ENCODE measurements around the gene LRRC8E. TPM values are rescaled to one million over a fixed set of nuclear protein-coding genes. Genes with fewer than 3 reads are reported as not detected.
A peak's percentile ranks its signal among the peaks of the same experiment; 100 is the strongest.
"Not testable (repeated sequence)": the region's sequence is repeated elsewhere in the genome, so short reads cannot be mapped to it uniquely, and the experiment has no call there.

Gene LRRC8E
- total RNA-seq, 1 donor from 2014 or later, result 6.6 TPM

- Histone ChIP-seq H3K36me3 (ENCODE audit: insufficient read depth, low read length) (peaks cover 4% of the 10 kb centered on the region), H3K9me3 (ENCODE audit: insufficient read depth, low read depth, low read length) (no peaks in the 10 kb centered on the region), H3K4me1 (ENCODE audit: insufficient read depth, low read length) (peaks cover 32% of the 10 kb centered on the region), H3K27me3 (ENCODE audit: insufficient read depth, low read length) (no peaks in the 10 kb centered on the region), H3K4me2 (ENCODE audit: low read length) (peak overlapping the region; percentile 71), H3K79me2 (ENCODE audit: insufficient read depth, low read length) (no peaks in the 10 kb centered on the region), H3K9ac (ENCODE audit: low read length) (peak overlapping the region; percentile 76), H3K27ac (ENCODE audit: low read depth, low read length) (peak overlapping the region; percentile 87), H3K4me3 (ENCODE audit: insufficient read depth, low read depth, low read length) (peak overlapping the region; percentile 23), H2AFZ (ENCODE audit: low read depth, low read length) (no peak overlapping the region), H4K20me1 (ENCODE audit: insufficient read depth, low read length) (peaks cover 13% of the 10 kb centered on the region)
- Mint-ChIP-seq H3K9me3 (ENCODE audit: unreplicated experiment) (no peaks in the 10 kb centered on the region), H3K4me1 (ENCODE audit: low read depth, unreplicated experiment) (peaks cover 16% of the 10 kb centered on the region), H3K27ac (ENCODE audit: unreplicated experiment) (peak overlapping the region; percentile 95), H3K27me3 (ENCODE audit: low read depth, unreplicated experiment) (no peaks in the 10 kb centered on the region), H3K36me3 (ENCODE audit: low read depth, unreplicated experiment) (peaks cover 7% of the 10 kb centered on the region), H3K4me3 (ENCODE audit: unreplicated experiment) (peak overlapping the region; percentile 78)
- FAIRE-seq (no peak), DNase-seq (ENCODE audit: low read depth) (peak; percentile 76)
- TF ChIP-seq, protein P1, sequence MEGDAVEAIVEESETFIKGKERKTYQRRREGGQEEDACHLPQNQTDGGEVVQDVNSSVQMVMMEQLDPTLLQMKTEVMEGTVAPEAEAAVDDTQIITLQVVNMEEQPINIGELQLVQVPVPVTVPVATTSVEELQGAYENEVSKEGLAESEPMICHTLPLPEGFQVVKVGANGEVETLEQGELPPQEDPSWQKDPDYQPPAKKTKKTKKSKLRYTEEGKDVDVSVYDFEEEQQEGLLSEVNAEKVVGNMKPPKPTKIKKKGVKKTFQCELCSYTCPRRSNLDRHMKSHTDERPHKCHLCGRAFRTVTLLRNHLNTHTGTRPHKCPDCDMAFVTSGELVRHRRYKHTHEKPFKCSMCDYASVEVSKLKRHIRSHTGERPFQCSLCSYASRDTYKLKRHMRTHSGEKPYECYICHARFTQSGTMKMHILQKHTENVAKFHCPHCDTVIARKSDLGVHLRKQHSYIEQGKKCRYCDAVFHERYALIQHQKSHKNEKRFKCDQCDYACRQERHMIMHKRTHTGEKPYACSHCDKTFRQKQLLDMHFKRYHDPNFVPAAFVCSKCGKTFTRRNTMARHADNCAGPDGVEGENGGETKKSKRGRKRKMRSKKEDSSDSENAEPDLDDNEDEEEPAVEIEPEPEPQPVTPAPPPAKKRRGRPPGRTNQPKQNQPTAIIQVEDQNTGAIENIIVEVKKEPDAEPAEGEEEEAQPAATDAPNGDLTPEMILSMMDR (IDR thresholded peaks at IDR 0.05; ENCODE audit: insufficient read depth, low read depth, low read length), result peak; percentile 34
- no peak for TF ChIP-seq EZH2 (IDR thresholded peaks at IDR 0.05; ENCODE audit: insufficient read depth, low read length)
Observed at GRCh38 chr19:7928741-7929701, 40.7 kb downstream of the LRRC8E start.

DNA sequence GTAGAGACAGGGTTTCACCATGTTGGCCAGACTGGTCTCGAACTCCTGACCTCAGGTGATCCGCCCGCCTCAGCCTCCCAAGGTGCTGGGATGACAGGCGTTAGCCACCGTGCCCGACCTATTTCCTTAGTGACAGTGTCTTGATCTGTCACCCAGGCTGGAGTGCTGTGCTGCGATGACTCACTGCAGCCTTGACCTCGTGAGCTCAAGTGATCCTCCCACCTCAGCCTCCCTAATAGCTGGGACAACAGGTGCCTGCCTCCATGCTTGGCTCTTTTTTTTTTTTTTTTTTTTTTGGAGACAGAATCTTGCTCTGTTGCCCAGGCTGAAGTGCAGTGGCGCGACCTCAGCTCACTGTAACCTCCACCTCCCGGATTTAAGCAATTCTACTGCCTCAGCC lies 41.7 kb downstream of the LRRC8E start:
- not testable (repeated sequence) for H3K79me2 ChIP-seq (ENCODE audit: insufficient read depth, low read length); H3K4me2 ChIP-seq (ENCODE audit: low read length); DNase-seq (ENCODE audit: low read depth); H3K27ac ChIP-seq (ENCODE audit: low read depth, low read length); H3K4me3 ChIP-seq (ENCODE audit: insufficient read depth, low read depth, low read length); H3K9me3 Mint-ChIP-seq (ENCODE audit: unreplicated experiment); H3K36me3 Mint-ChIP-seq (ENCODE audit: low read depth, unreplicated experiment); H3K9me3 ChIP-seq (ENCODE audit: insufficient read depth, low read depth, low read length); H2AFZ ChIP-seq (ENCODE audit: low read depth, low read length); FAIRE-seq; H3K27me3 Mint-ChIP-seq (ENCODE audit: low read depth, unreplicated experiment); H3K27me3 ChIP-seq (ENCODE audit: insufficient read depth, low read length); H3K9ac ChIP-seq (ENCODE audit: low read length); H3K36me3 ChIP-seq (ENCODE audit: insufficient read depth, low read length)
- H3K4me1 ChIP-seq (ENCODE audit: insufficient read depth, low read length), result peaks cover 32% of the 10 kb centered on the region
- peaks cover 13% of the 10 kb centered on the region for H4K20me1 ChIP-seq (ENCODE audit: insufficient read depth, low read length)
- peak overlapping the region; percentile 45 for H3K4me3 Mint-ChIP-seq (ENCODE audit: unreplicated experiment)
- H3K27ac Mint-ChIP-seq (ENCODE audit: unreplicated experiment), result peak overlapping the region; percentile 91
- H3K4me1 Mint-ChIP-seq (ENCODE audit: low read depth, unreplicated experiment), result peaks cover 15% of the 10 kb centered on the region

DNA sequence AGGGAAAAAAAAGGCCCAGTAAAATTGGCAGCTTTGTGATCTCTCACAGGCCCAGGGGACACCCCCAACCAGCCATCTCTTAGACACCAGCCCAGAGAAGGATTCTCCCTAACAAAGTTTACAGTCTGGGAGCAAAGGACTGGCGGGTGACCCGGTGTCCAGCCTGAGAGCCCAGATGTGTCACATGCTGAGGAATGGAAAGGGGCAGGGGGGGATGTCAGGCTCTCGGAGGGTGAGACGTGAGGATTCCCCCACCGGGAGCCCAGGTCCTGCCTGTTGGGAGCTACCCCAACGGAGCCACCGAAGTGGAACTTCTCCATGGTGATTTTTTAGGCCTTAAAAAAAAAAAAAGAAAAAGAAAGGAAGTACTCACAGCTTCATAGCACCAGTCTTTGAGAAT lies 42.5 kb downstream of the LRRC8E start:
- no peak overlapping the region for H3K27ac Mint-ChIP-seq (ENCODE audit: unreplicated experiment)
- no peaks in the 10 kb centered on the region for H3K9me3 Mint-ChIP-seq (ENCODE audit: unreplicated experiment)
- H3K9ac ChIP-seq (ENCODE audit: low read length), result no peak overlapping the region
- TF ChIP-seq EZH2 (IDR thresholded peaks at IDR 0.05; ENCODE audit: insufficient read depth, low read length), result no peak
- TF ChIP-seq, protein P1 (IDR thresholded peaks at IDR 0.05; ENCODE audit: insufficient read depth, low read depth, low read length), result no peak
- H3K27me3 ChIP-seq (ENCODE audit: insufficient read depth, low read length), result no peaks in the 10 kb centered on the region
- peaks cover 13% of the 10 kb centered on the region for H4K20me1 ChIP-seq (ENCODE audit: insufficient read depth, low read length)
- H3K4me1 ChIP-seq (ENCODE audit: insufficient read depth, low read length), result peaks cover 32% of the 10 kb centered on the region
- H3K9me3 ChIP-seq (ENCODE audit: insufficient read depth, low read depth, low read length), result no peaks in the 10 kb centered on the region
- DNase-seq (ENCODE audit: low read depth) (no peak), FAIRE-seq (no peak)
- no peaks in the 10 kb centered on the region for H3K27me3 Mint-ChIP-seq (ENCODE audit: low read depth, unreplicated experiment)
- H3K27ac ChIP-seq (ENCODE audit: low read depth, low read length), result no peak overlapping the region
- no peak overlapping the region for H3K4me2 ChIP-seq (ENCODE audit: low read length)
- H3K4me3 Mint-ChIP-seq (ENCODE audit: unreplicated experiment), result no peak overlapping the region
- H3K79me2 ChIP-seq (ENCODE audit: insufficient read depth, low read length), result no peaks in the 10 kb centered on the region
- peaks cover 15% of the 10 kb centered on the region for H3K4me1 Mint-ChIP-seq (ENCODE audit: low read depth, unreplicated experiment)
- H3K4me3 ChIP-seq (ENCODE audit: insufficient read depth, low read depth, low read length), result no peak overlapping the region
- peaks cover 6% of the 10 kb centered on the region for H3K36me3 ChIP-seq (ENCODE audit: insufficient read depth, low read length)
- peaks cover 9% of the 10 kb centered on the region for H3K36me3 Mint-ChIP-seq (ENCODE audit: low read depth, unreplicated experiment)
- H2AFZ ChIP-seq (ENCODE audit: low read depth, low read length), result no peak overlapping the region

Measured in astrocyte (in vitro differentiated cells and primary cell).